ENCODE results near the gene SLAMF1. TPM values are rescaled to one million over a fixed set of nuclear protein-coding genes. Genes with fewer than 3 reads are reported as not detected.

SLAMF1 gene
- total and polyA plus RNA-seq, 2 donors (not counting 1 experiment from before 2014, with no cell fraction given): 20.7 to 42.3 TPM

GRCh38 chr1:160638926-160639325 is 7.9 kb downstream of the SLAMF1 start:
- Histone ChIP-seq H2AFZ (ENCODE audit: insufficient read depth, low read depth, low read length, poor library complexity, severe bottlenecking) (no peak overlapping the region), H3K9ac (ENCODE audit: low read length) (peak overlapping the region; percentile 30), H3K9me3 (ENCODE audit: control extremely low read depth in 1 of 3, control insufficient read depth in 2 of 3, insufficient read depth in 1 of 3, low read length in 2 of 3) (no peaks in the 10 kb centered on the region), H3K27ac (ENCODE audit: low read length in 2 of 2) (peak overlapping the region; percentile 72 to 83), H4K20me1 (ENCODE audit: control insufficient read depth, insufficient read depth, low read length, poor library complexity, severe bottlenecking) (no peaks in the 10 kb centered on the region), H3K4me2 (replicated peaks; ENCODE audit: low read depth, low read length, poor library complexity, severe bottlenecking) (peak overlapping the region; percentile 62), H3K4me3 (ENCODE audit: control extremely low read depth in 1 of 5, extremely low read depth in 1 of 5, insufficient read depth in 1 of 5, low read depth in 2 of 5, low read length in 4 of 5) (peak overlapping the region in 1 of 5 experiments; percentile 40), H3K27me3 (replicated peaks in 1 of 4; ENCODE audit: control extremely low read depth in 1 of 4, control insufficient read depth in 3 of 4, insufficient read depth in 4 of 4, low read length in 3 of 4) (no peaks in the 10 kb centered on the region), H3K36me3 (replicated peaks in 1 of 2; ENCODE audit: control extremely low read depth in 1 of 2, control insufficient read depth in 1 of 2, extremely low read depth in 1 of 2, insufficient read depth in 2 of 2, low read length in 1 of 2) (peaks cover 0 to 51% of the 10 kb centered on the region in 2 experiments), H3K79me2 (ENCODE audit: control insufficient read depth, insufficient read depth, low read length) (peaks cover 97% of the 10 kb centered on the region), H3K4me1 (ENCODE audit: control insufficient read depth in 2 of 2, insufficient read depth in 2 of 2, low read length in 2 of 2) (peaks cover 72 to 83% of the 10 kb centered on the region in 2 donors)
- CTCF ChIA-PET: interaction anchor here (1.8 to 2.2 kb wide), 2 partner anchors 12 to 39 kb away, joined by 4 to 10 read pairs; no protein-coding TSS in a partner anchor
- Mint-ChIP-seq H3K27me3 (no peaks in the 10 kb centered on the region), H3K4me1 (peaks cover 83% of the 10 kb centered on the region), H3K4me3 (peak overlapping the region; percentile 65), H3K9me3 (ENCODE audit: insufficient read depth) (no peaks in the 10 kb centered on the region), H3K27ac (peak overlapping the region; percentile 88)
- intact Hi-C loops (cut with micrococcal nuclease): loop anchor here (1.0 kb wide), 1 partner anchor 8 kb away; the partner anchor contains the start of gene SLAMF1
- POLR2A ChIA-PET: interaction anchor here (1.6 kb wide), 1 partner anchor 10 kb away, joined by 4 read pairs; no protein-coding TSS in a partner anchor
- ATAC-seq (ENCODE audit: low read depth) (no peak), DNase-seq (no peak)
- WGBS (ENCODE audit: insufficient coverage): 100% methylated on average over 2 of the region's 6 CpGs
- TF ChIP-seq CTCF (IDR thresholded peaks at IDR 0.05) (no peak), EZH2 (IDR thresholded peaks at IDR 0.05; ENCODE audit: borderline replicate concordance, insufficient read depth, low read depth, low read length, poor library complexity, severe bottlenecking) (no peak)

DNA sequence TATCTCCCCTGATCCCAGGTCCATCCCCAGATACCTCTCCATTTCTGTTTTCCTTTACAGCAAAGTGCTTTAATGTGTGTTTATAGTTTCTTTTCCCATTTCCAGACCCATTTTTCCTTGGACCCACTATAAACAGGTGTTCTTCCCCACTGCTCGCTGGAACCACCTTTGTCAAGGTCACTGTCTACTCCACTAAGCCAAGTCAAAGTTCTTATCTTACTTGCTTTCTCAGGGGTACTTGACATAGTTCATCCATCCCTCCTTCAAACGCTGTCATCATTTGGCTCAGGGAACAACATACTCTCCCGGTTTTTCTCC is 8.3 kb downstream of the SLAMF1 start:
- Histone ChIP-seq H3K9me3 (ENCODE audit: control extremely low read depth in 1 of 3, control insufficient read depth in 2 of 3, insufficient read depth in 1 of 3, low read length in 2 of 3) (no peaks in the 10 kb centered on the region), H3K27me3 (replicated peaks in 1 of 4; ENCODE audit: control extremely low read depth in 1 of 4, control insufficient read depth in 3 of 4, insufficient read depth in 4 of 4, low read length in 3 of 4) (no peaks in the 10 kb centered on the region), H3K27ac (ENCODE audit: low read length in 2 of 2) (peak overlapping the region; percentile 72 to 83), H3K79me2 (ENCODE audit: control insufficient read depth, insufficient read depth, low read length) (peaks cover 97% of the 10 kb centered on the region), H3K4me2 (replicated peaks; ENCODE audit: low read depth, low read length, poor library complexity, severe bottlenecking) (peak overlapping the region; percentile 62), H4K20me1 (ENCODE audit: control insufficient read depth, insufficient read depth, low read length, poor library complexity, severe bottlenecking) (no peaks in the 10 kb centered on the region), H3K4me3 (ENCODE audit: control extremely low read depth in 1 of 5, extremely low read depth in 1 of 5, insufficient read depth in 1 of 5, low read depth in 2 of 5, low read length in 4 of 5) (peak overlapping the region in 2 of 5 experiments; percentile 17 to 40), H3K4me1 (ENCODE audit: control insufficient read depth in 2 of 2, insufficient read depth in 2 of 2, low read length in 2 of 2) (peaks cover 70 to 82% of the 10 kb centered on the region in 2 donors), H3K36me3 (replicated peaks in 1 of 2; ENCODE audit: control extremely low read depth in 1 of 2, control insufficient read depth in 1 of 2, extremely low read depth in 1 of 2, insufficient read depth in 2 of 2, low read length in 1 of 2) (peaks cover 0 to 55% of the 10 kb centered on the region in 2 experiments), H2AFZ (ENCODE audit: insufficient read depth, low read depth, low read length, poor library complexity, severe bottlenecking) (peak overlapping the region; percentile 10), H3K9ac (ENCODE audit: low read length) (peak overlapping the region; percentile 30)
- 90% methylated on average over 3 of the region's 3 CpGs for WGBS (ENCODE audit: insufficient coverage)
- intact Hi-C loops (cut with micrococcal nuclease): loop anchor here (1.0 kb wide), 1 partner anchor 9 kb away; the partner anchor contains the start of gene SLAMF1
- DNase-seq (no peak), ATAC-seq (ENCODE audit: low read depth) (no peak)
- H3K4me1 Mint-ChIP-seq: peaks cover 83% of the 10 kb centered on the region
- peak overlapping the region; percentile 88 for H3K27ac Mint-ChIP-seq
- ChIA-PET CTCF (no interaction called here), POLR2A (interaction anchor here (1.6 kb wide), 1 partner anchor 10 kb away, joined by 4 read pairs; no protein-coding TSS in a partner anchor)
- H3K9me3 Mint-ChIP-seq (ENCODE audit: insufficient read depth): no peaks in the 10 kb centered on the region
- TF ChIP-seq CTCF (IDR thresholded peaks at IDR 0.05) (no peak), EZH2 (IDR thresholded peaks at IDR 0.05; ENCODE audit: borderline replicate concordance, insufficient read depth, low read depth, low read length, poor library complexity, severe bottlenecking) (no peak)
- H3K4me3 Mint-ChIP-seq: peak overlapping the region; percentile 65
- H3K27me3 Mint-ChIP-seq: no peaks in the 10 kb centered on the region
